ENCODE results near the gene C10orf90.
A peak's percentile ranks its signal among the peaks of the same experiment; 100 is the strongest.

C10orf90 gene

GRCh38 chr10:126465771-126466170 lies 204.7 kb downstream of the C10orf90 start:
- no peak for DNase-seq (ENCODE audit: low read depth, low spot score)

GRCh38 chr10:126463286-126463685 lies 207.2 kb downstream of the C10orf90 start:
- no peak for DNase-seq (ENCODE audit: low read depth, low spot score)

- no peak for DNase-seq (ENCODE audit: low read depth, low spot score)
Observed at GRCh38 chr10:126461289-126461940, 209.1 kb downstream of the C10orf90 start.

GRCh38 chr10:126459878-126460481 lies 210.5 kb downstream of the C10orf90 start:
- peak; percentile 95 for DNase-seq (ENCODE audit: low read depth, low spot score)

GRCh38 chr10:126459032-126459831 lies 211.3 kb downstream of the C10orf90 start:
- peak; percentile 66 for DNase-seq (ENCODE audit: low read depth, low spot score)

- DNase-seq (ENCODE audit: low read depth, low spot score), result peak; percentile 77
Observed at GRCh38 chr10:126458466-126458865, 212.0 kb downstream of the C10orf90 start.

GRCh38 chr10:126456632-126457031 lies 213.9 kb downstream of the C10orf90 start:
- DNase-seq (ENCODE audit: low read depth, low spot score), result no peak

- no peak for DNase-seq (ENCODE audit: low read depth, low spot score)
Observed at GRCh38 chr10:126455766-126456405, 214.6 kb downstream of the C10orf90 start.

- no peak for DNase-seq (ENCODE audit: low read depth, low spot score)
Observed at GRCh38 chr10:126455036-126455765, 215.3 kb downstream of the C10orf90 start.

- no peak for DNase-seq (ENCODE audit: low read depth, low spot score)
Observed at GRCh38 chr10:126454045-126454751, 216.3 kb downstream of the C10orf90 start.

- no peak for DNase-seq (ENCODE audit: low read depth, low spot score)
Observed at GRCh38 chr10:126452245-126452644, 218.2 kb downstream of the C10orf90 start.

- DNase-seq (ENCODE audit: low read depth, low spot score), result no peak
Observed at GRCh38 chr10:126448091-126448490, 222.4 kb downstream of the C10orf90 start.

GRCh38 chr10:126439942-126440341 lies 230.6 kb downstream of the C10orf90 start:
- DNase-seq (ENCODE audit: low read depth, low spot score), result no peak

GRCh38 chr10:126438407-126438783 lies 232.1 kb downstream of the C10orf90 start:
- no peak for DNase-seq (ENCODE audit: low read depth, low spot score)

- no peak for DNase-seq (ENCODE audit: low read depth, low spot score)
Observed at GRCh38 chr10:126437635-126438406, 232.7 kb downstream of the C10orf90 start.

GRCh38 chr10:126434235-126434634 lies 236.3 kb downstream of the C10orf90 start:
- no peak for DNase-seq (ENCODE audit: low read depth, low spot score)

- no peak for DNase-seq (ENCODE audit: low read depth, low spot score)
Observed at GRCh38 chr10:126433351-126433750, 237.1 kb downstream of the C10orf90 start.

- no peak for DNase-seq (ENCODE audit: low read depth, low spot score)
Observed at GRCh38 chr10:126432507-126432906, 238.0 kb downstream of the C10orf90 start.

- DNase-seq (ENCODE audit: low read depth, low spot score), result no peak
Observed at GRCh38 chr10:126431816-126432215, 238.7 kb downstream of the C10orf90 start.

- no peak for DNase-seq (ENCODE audit: low read depth, low spot score)
Observed at GRCh38 chr10:126430512-126430911, 240.0 kb downstream of the C10orf90 start.

All from brain pericyte (primary cell).